Hepatocyte (in vitro differentiated cells): Measurements from ENCODE around the gene MICAL3. TPM values are rescaled to one million over a fixed set of nuclear protein-coding genes. Genes with fewer than 3 reads are reported as not detected.

Experiments used
- DNase-seq: peaks from one replicate; pipeline ENCODE4 v3.0.0-alpha.2; 2016; ENCODE audit warnings: low spot score
- H2AFZ ChIP-seq: fragments of 200-600 bp; sonication (generic); 2 replicates; pipeline ENCODE4 v1.6.0; 2016; ENCODE audit warnings: antibody characterized with exemption, mild to moderate bottlenecking
- H3K27ac ChIP-seq: fragments of 200-600 bp; sonication (generic); 2 replicates; pipeline ENCODE4 v1.5.1; 2016; ENCODE audit warnings: mild to moderate bottlenecking
- H3K27me3 ChIP-seq: fragments of 200-600 bp; sonication (generic); 2 replicates; pipeline ENCODE4 v1.6.1; 2016
- H3K36me3 ChIP-seq: fragments of 200-600 bp; sonication (generic); replicated peaks from 2 replicates; pipeline ENCODE4 v1.5.1; 2016; ENCODE audit warnings: low read depth; ENCODE audit not compliant: insufficient read depth
- H3K4me1 ChIP-seq: fragments of 200-600 bp; sonication (generic); 2 replicates; pipeline ENCODE4 v1.5.1; 2016; ENCODE audit warnings: mild to moderate bottlenecking, moderate library complexity; ENCODE audit not compliant: insufficient read depth
- H3K4me2 ChIP-seq: fragments of 200-600 bp; sonication (generic); 2 replicates; pipeline ENCODE4 v1.6.0; 2016
- H3K4me3 ChIP-seq: fragments of 200-600 bp; sonication (generic); 2 replicates; pipeline ENCODE4 v1.5.1; 2016; ENCODE audit warnings: mild to moderate bottlenecking
- H3K79me2 ChIP-seq: fragments of 200-600 bp; sonication (generic); 2 replicates; pipeline ENCODE4 v1.6.0; 2017; ENCODE audit warnings: mild to moderate bottlenecking
- H3K9me2 ChIP-seq: fragments of 200-600 bp; sonication (generic); replicated peaks from 2 replicates; pipeline ENCODE4 v1.6.0; 2017; ENCODE audit warnings: mild to moderate bottlenecking; ENCODE audit not compliant: insufficient read depth
- H3K9me3 ChIP-seq: fragments of 200-600 bp; sonication (generic); 2 replicates; pipeline ENCODE4 v1.5.1; 2016; ENCODE audit warnings: low read depth, mild to moderate bottlenecking
- H4K20me1 ChIP-seq: fragments of 200-600 bp; sonication (generic); 2 replicates; pipeline ENCODE4 v1.6.0; 2016; ENCODE audit warnings: mild to moderate bottlenecking; ENCODE audit not compliant: insufficient read depth, poor library complexity, severe bottlenecking
- CTCF ChIP-seq: fragments of 200-600 bp; sonication (generic); IDR thresholded peaks from 2 replicates; pipeline ENCODE4 v1.5.1; 2016; ENCODE audit warnings: antibody characterized with exemption, mild to moderate bottlenecking; ENCODE audit not compliant: poor library complexity
- EZH2 ChIP-seq: fragments of 200-600 bp; sonication (generic); IDR thresholded peaks from 2 replicates; pipeline ENCODE4 v1.6.1; 2016; ENCODE audit warnings: antibody characterized with exemption, mild to moderate bottlenecking, borderline replicate concordance
- EZH2phosphoT487 ChIP-seq: fragments of 200-600 bp; sonication (generic); IDR thresholded peaks from one replicate; pipeline ENCODE4 v1.6.1; 2018; ENCODE audit warnings: antibody characterized with exemption, mild to moderate bottlenecking, low read depth, moderate library complexity; ENCODE audit not compliant: unreplicated experiment, severe bottlenecking
- WGBS: methylation state at CpG from one replicate; pipeline ENCODE4 v1.1.6; 2016; ENCODE audit warnings: low lambda C conversion rate; ENCODE audit errors: missing lambda C conversion rate; 5-methylcytosine and 5-hydroxymethylcytosine counted together
- polyA plus RNA-seq: library from polyadenylated mRNA; unstranded; fragments of >200 nt; fragmentation: Nextera tagmentation; extraction: Ambion mirVana; gene quantifications from 2 replicates; pipeline ENCODE4 v1.2.1, GENCODE V29; 2016
- total RNA-seq: library from RNA; depleted of rRNA; stranded (reverse); fragments of >200 nt; gene quantifications from 2 replicates; pipeline ENCODE4 v1.2.3, GENCODE V29; 2014

The MICAL3 gene
- total and polyA plus RNA-seq, 2 experiments from 2014 or later: 4.6 to 22.7 TPM

- Histone ChIP-seq H3K79me2 (no peaks in the 10 kb centered on the region), H3K27me3 (no peaks in the 10 kb centered on the region), H3K4me1 (peaks cover 8% of the 10 kb centered on the region), H3K27ac (no peak overlapping the region), H3K9me2 (no peaks in the 10 kb centered on the region), H2AFZ (no peak overlapping the region), H3K4me2 (no peak overlapping the region), H3K9me3 (no peaks in the 10 kb centered on the region), H3K36me3 (no peaks in the 10 kb centered on the region), H3K4me3 (no peak overlapping the region), H4K20me1 (no peaks in the 10 kb centered on the region)
- TF ChIP-seq EZH2 (no peak), CTCF (no peak), EZH2phosphoT487 (no peak)
- 90% methylated on average over 3 of the region's 3 CpGs for WGBS
- no peak for DNase-seq
These were observed 9.7 kb upstream of the MICAL3 start for GRCh38 chr22:18034076-18034475.

GRCh38 chr22:18033204-18033998 is 9.0 kb upstream of the MICAL3 start:
- Histone ChIP-seq H4K20me1 (no peaks in the 10 kb centered on the region), H3K79me2 (no peaks in the 10 kb centered on the region), H3K4me1 (peaks cover 8% of the 10 kb centered on the region), H3K4me3 (no peak overlapping the region), H2AFZ (no peak overlapping the region), H3K9me3 (no peaks in the 10 kb centered on the region), H3K4me2 (no peak overlapping the region), H3K27ac (no peak overlapping the region), H3K36me3 (no peaks in the 10 kb centered on the region), H3K27me3 (no peaks in the 10 kb centered on the region), H3K9me2 (no peaks in the 10 kb centered on the region)
- TF ChIP-seq EZH2: no peak
- no peak for TF ChIP-seq CTCF
- no peak for TF ChIP-seq EZH2phosphoT487
- 87% methylated on average over 6 of the region's 6 CpGs for WGBS
- DNase-seq: no peak

GRCh38 chr22:18032455-18033101 is 8.2 kb upstream of the MICAL3 start:
- no peak overlapping the region for H2AFZ ChIP-seq
- no peak overlapping the region for H3K4me2 ChIP-seq
- WGBS: 36% methylated on average over 6 of the region's 6 CpGs
- no peaks in the 10 kb centered on the region for H3K36me3 ChIP-seq
- H3K4me3 ChIP-seq: no peak overlapping the region
- H3K9me2 ChIP-seq: no peaks in the 10 kb centered on the region
- H3K27ac ChIP-seq: peak overlapping the region; percentile 20
- H3K79me2 ChIP-seq: no peaks in the 10 kb centered on the region
- peaks cover 8% of the 10 kb centered on the region for H3K4me1 ChIP-seq
- H3K9me3 ChIP-seq: no peaks in the 10 kb centered on the region
- no peaks in the 10 kb centered on the region for H4K20me1 ChIP-seq
- TF ChIP-seq CTCF (no peak), EZH2 (no peak), EZH2phosphoT487 (no peak)
- no peaks in the 10 kb centered on the region for H3K27me3 ChIP-seq
- no peak for DNase-seq
